CD4-positive, alpha-beta T cell treated with Interleukin-4 for 4 hours (primary cell): ENCODE measurements around the gene BCKDK.

Experiments
- DNase-seq: peaks from one replicate; pipeline ENCODE4 v3.0.0-alpha.2; 2020

The BCKDK gene

DNA sequence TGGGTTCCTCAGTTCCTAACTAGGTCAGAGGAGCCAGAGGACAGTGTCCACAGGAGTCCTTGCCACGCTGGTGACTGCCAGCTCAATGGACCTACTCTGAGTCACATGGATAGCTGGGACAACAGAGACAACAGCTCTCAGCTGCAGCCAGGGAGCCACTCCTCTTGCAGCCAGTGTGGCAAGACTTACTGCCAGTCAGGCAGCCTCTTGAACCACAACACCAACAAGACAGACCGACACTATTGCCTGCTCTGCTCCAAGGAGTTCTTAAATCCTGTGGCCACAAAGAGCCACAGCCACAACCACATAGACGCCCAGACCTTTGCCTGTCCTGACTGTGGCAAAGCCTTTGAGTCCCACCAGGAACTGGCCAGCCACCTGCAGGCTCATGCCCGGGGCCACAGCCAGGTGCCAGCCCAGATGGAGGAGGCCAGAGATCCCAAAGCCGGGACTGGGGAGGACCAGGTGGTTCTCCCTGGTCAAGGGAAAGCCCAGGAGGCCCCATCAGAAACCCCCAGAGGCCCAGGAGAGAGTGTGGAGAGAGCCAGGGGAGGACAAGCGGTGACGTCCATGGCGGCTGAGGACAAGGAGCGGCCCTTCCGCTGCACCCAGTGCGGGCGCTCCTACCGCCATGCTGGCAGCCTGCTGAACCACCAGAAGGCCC, 27.3 kb upstream of the BCKDK start:
- no peak for DNase-seq

DNA sequence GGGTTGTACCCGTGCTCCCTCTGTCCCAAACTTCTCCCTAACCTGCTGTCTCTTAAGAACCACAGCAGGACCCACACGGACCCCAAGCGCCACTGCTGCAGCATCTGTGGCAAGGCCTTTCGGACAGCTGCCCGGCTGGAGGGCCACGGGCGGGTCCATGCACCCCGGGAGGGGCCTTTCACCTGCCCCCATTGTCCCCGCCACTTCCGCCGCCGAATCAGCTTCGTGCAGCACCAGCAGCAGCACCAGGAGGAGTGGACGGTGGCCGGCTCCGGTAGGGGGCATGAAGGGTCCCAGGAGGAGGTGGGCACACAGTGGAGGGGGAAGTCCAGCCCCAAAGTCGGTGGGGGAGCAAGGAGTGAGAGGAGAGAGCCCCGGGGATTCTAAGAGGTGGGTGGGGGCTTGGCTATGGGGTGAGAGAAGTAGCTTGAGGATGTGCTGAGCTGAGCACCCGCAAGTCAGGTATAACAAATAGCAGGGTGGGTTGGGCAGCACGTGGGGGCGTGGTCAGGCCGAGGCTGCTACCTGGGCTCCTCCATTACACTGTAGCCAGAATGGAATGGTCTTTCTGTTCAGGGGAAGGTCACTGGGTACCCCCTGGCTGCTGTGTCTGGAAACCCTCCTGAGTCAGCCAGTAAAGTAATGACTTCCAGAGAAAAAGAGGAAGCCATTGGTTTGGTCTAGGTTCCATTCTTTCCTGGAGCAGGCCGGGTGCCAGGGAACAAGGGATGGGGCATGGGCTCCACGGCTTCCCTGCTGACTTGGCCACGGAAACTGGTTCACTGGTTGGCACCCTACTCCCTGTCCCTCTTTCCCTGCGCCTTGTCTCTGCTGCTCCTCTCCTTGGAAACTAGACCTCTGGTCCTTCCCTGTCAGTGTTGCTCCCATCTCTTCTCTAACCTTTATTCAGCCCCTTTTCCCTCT, 26.5 kb upstream of the BCKDK start:
- DNase-seq: no peak

DNA sequence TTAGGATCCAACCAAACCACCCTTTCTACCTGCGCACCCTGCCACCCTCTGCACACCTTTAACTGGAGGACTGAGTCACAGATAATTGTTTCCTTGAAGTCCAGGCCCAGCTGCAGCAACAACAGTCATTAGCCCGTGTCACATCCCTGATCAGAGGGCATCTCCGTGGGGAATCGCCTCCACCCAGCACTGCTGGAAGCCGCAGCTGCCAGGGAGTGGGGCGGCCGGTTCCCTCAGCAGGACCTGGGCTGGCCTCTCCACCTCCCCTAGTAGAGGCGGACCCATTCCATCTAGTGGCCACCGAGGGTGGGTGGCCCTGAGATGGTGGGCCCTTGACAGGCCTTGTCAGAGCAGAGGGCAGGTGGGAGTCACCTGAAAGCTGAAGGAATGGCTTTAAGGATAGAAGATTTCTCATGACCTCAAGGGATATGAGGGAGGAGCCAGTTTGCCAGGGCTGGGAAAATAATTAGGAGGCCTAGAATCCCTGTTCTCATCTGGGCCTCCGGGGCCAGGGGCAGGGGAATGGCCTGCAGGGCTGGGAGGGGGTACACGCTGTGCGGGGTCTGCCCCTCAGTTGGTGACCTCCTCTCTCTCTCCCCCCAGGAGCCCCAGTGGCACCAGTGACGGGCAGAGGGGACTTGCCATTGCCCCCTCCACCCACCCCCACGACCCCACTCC, 25.7 kb upstream of the BCKDK start:
- no peak for DNase-seq

DNA sequence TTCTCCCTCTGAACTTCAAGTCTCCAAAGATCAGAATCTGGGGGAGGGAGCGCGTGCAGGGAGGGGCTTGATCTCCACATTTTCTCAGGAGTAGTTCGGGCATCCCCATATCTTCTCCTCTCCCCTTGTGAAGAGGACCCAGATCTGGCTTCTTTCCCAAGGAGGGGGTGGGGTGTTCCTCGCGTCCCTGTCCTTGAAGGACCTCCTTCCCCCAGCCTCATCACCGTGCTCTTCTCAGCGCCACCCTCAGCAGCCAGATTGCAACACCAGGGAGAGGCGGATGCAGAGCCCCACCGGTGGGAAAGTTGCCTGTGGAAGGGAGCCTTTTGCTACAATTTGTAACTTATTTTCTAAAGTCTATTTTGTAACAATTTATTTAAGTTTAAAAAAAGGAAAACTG, 25.1 kb upstream of the BCKDK start:
- no peak for DNase-seq

DNA sequence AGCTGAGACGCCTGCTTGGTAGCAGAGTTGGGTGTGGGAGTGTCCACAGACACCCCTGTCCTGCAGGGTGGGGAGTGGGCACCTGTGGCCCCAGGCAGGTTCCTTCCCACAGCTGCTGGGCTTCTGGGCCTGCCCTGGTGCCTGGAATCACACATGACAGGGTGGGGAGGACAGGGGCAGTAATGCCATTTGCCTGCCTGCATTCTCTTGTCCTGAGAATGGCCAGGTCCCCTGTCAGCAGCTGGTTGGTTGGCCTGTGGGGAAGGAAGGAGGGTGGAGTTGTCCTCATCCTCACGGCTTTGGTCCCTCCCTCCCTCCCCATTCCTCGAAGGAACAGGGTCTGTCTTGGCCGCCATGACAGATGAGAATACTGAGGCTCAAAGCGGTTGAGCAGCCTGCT, 24.6 kb upstream of the BCKDK start:
- DNase-seq: no peak

DNA sequence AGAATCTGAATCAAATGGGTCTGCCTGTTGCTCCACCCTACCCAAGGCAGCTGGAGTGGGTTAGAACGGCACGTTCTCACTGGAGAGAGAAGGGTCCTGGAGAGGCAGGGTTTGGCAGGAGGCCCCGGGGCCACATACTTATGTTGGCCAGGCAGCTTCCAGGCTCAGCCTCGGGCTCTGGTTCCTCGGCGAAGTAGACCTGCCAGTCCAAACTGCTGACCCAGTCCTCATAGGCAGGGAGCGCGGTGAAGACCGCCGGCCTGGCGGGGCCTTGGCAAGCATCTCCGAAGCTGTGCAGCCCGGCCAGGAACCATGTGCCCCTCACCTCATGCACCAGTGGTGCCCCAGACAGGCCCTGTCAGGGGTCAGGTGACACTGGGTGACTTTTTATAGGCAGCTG, 24.2 kb upstream of the BCKDK start:
- DNase-seq: no peak

DNA sequence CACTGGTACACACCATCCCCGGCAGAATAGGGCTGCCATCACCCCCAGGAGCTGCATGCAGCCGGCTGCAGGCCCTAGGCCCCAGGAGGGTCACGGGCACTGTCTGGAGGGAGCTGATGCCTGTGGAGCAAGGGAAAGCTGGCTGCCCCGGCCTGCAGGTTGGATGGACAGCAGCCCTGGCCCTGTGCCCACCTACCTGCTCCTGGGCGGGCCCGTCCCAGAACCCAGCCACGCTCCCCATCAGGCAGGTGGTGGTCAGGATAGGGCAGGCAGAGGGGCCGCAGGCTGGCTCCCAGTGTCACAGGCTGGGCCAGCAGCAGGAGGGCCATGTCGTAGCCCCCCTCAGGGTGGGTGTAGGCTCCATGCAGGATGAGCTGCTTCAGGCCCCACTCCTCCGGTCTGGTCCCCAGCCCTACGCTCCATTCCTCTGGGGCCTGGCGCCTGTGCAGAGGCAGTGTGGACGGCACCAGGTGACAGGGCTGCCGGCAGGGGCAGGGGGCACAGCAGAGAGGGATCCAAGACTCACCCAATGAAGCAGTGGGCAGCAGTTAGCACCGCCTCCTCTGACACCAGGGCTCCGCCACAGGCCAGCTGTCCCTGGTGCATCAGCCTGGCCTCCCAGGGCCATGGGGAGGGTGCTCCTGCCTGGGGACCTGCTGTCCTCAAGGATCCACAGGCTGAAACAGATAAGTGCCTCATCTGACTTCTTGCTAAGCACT, 23.4 kb upstream of the BCKDK start:
- DNase-seq: no peak

DNA sequence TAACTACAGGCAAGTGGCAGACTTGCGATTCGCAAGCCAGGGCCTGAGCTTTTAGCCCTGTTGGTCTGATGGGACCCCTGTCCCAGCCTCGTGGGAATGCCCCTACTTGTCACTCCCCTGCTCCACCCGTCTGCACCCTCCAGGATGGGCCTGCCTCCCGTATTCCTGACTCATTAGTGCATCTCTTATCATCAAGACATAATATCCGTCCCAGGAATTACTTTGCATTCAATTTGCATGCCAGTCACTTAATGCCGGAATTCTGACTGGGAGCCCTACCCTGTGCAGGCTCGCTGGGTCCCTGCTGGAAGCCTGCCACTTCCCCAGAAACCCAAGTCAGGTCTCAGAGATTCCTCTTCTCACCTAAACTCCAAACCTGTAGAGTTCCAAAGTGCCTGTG, 22.8 kb upstream of the BCKDK start:
- no peak for DNase-seq

DNA sequence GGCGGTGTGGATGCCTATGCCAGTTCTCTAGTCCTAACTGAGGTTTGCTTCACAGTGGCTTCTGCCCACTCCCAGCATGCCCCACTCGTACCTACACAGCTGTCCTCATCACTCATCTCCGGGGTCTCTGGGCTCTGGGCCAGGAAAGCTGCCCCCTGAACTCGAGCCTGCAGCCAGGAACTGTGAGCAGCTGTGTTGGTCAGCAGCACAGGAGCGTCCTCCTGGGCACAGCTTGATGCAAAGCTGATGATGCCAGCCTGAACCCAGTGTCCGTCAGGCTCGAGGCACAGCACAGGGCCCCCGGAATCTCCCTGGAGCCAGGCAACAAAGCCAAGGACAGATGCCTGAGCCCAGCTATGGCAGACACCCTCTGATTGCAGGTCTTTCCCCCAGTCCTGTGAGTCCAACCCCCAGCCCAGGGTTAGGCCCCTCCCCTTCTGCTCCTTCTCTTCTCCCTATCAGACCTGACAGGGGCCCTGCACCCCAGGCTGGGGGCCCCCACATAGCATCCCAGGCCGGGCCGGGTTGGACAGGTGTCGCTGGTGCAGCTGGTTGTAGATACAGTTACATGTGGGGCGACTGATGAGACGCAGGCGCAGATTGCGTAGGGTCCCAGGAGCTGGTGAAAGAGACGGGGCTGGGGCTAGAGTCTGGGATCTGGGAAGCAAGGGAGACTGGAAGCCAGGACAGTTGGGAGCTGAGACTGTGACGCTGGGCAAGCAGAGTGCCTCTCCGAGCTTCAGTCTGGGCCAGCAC, 22.1 kb upstream of the BCKDK start:
- DNase-seq: no peak

DNA sequence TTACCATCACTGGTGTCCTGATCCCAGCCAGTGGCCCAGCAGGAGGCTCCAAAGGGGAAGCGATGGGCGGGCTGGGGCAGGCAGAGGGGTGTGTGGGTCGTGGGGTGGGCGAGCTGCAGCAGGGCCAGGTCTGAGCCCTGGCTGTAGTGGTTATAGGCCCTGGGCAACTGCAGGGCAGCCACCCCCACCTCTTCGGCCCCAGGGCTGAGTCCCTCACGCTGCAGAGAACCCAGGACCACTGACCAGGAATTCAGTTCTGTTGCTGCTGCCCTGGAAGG, 21.6 kb upstream of the BCKDK start:
- DNase-seq: no peak

DNA sequence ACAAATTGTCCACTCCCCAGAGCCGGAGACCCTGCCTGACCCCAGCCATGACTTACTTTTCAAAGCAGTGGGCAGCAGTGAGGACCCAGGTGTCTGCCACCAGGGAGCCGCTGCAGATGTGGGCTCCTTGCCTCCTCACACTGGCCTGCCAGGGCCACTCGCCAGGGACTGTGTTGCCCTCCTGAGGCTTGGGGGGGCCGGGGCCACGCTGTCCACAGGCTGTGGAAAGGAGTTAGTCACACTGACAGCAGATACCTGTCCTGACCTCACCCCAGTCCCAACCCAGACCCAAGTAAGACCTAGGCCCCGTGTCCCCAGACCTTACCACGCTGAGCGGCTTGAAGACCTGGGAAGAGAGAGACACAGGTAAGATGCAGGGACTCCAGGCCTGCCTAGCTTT, 20.7 kb upstream of the BCKDK start:
- DNase-seq: no peak

DNA sequence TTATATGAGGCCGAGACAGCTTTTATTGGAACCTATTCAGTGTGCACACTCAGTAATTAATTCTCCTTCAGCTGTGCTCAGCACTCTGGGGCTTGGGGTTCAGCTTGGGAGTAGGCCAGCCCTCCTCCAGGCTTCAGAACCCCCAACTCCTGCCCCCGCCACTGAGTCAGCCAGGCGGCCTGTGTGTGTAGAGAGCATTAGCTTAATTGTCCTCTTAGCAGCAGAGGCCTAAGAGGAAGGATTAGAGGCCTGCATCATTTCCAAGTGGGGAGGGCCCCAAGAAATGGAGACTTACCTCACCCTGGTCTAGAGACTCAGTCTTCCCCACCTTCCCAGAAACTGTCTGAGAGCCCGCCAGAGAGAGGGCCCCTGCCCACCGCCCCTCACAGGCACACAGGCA, 20.2 kb upstream of the BCKDK start:
- DNase-seq: no peak

DNA sequence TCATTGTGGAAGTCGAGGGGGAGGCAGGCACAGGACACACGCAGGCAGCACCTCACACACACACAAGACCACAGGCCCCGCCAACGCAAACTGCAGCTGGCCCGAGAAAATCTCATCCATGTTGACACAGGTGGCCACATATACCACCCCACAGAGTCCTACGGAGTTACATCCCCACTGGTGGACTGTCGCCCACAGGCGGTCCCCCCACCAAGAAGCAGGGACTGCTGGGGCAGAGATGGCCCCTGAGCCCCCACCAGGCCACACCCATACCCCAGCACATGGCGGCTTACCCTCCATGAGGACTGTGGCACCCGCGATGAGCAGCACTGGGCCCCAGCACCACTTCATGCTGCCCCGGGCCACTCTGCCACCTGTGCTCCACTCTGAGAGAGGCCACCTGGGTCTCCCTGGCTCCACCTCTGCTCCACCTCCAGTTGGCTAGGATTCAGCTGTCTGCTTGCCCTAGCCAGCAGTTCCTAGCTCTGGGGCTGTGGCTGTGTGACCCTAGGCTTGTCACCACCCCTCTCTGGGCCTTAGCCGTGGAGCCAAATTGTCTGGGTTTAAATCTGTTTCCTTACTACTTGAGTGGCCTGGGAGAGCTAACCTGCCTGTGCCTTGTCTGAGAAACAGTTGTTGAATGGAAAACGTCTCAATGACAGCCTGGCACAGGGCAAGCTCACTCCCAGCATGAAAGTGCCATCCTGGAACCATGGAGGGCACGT, 19.6 kb upstream of the BCKDK start, which contains the start of gene PRSS53:
PRSS53 (minus strand) TSS at position 485 of the 725 bp plus-strand sequence; CDS start at position 351, 134 bp downstream.
- no peak for DNase-seq

DNA sequence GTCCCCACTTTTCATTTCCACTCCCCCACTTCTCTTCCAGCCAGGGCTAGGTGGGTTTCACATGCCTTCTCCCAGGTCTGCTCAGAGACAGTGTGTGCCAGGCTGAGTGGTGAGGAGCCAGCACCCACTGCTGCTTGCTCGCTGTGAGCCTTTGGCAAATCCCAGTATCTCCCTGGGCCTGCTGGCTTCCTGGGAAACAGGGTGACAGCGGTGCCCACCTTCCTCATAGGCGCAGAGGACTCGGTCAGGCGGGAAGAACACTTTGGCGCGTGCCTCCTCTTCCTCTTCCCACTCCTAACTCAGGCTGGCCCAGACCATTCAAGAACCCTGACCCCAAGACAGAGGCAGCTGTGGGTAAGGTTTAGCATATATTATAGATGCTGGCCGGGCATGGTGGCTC, 19.0 kb upstream of the BCKDK start:
- no peak for DNase-seq

DNA sequence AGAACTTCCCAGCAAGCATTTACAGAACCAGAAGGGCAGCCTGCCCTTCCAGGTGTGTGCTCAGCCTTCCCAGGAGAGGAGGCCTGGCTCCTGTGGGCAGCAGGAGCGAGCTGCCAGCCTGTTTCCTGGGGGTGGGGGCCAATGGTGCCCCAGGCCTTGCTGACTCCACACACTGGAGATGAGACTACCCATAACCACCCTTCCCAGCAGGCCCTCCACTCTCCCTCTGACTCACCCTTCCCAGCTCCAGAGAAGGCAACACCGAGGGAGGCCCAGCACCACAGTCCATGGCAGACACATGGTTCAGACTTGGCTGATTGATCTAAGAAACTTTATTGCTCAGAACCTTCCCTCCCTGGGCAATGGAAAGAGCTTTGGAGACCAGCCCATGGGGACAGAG, 17.6 kb upstream of the BCKDK start:
- no peak for DNase-seq

DNA sequence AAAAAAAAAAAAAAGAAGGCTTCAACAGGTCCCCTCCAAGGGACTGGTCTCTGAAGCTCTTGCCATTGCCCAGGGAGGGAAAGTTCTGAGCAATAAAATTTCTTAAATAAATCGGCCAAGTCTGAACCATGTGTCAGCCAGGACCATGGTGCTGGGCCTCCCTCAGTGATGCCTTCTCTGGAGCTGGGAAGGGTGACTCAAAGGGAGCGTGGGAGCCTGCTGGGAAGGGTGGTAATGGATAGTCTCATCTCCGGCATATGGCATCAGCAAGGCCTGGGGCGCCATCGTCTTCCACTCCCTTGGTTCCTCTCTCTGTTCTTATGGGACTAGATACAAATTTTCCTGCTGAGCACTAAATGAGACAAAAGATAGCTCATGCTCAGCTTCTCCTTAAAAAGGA, 15.9 kb upstream of the BCKDK start:
- no peak for DNase-seq

DNA sequence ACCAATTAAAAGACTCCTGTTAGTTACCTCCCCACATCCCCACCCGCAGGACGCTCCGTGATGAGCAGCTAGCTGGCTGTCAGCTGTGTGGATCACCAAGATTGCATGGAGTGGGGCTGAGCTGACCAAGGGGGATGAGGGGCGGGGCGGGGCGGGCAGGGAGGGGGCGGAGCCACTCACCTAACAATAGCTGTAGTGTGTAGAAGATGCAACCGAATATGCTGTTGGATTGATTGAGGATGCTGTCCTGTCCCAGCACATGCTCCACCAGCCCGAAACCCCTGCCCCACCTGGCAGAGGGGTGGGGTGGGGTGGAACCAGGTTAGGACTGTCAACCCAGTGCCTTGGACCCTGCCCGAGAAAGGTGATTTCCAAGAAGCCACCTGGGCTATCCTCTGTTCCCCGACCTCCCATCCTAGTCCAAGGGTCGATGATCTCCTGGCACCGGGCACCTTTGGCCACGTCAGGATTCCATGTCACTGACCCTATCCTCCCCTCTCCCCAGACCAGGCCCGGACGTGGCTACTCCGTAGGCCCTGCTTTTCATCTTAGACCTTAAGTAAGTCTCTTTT, 15.0 kb upstream of the BCKDK start:
- no peak for DNase-seq

DNA sequence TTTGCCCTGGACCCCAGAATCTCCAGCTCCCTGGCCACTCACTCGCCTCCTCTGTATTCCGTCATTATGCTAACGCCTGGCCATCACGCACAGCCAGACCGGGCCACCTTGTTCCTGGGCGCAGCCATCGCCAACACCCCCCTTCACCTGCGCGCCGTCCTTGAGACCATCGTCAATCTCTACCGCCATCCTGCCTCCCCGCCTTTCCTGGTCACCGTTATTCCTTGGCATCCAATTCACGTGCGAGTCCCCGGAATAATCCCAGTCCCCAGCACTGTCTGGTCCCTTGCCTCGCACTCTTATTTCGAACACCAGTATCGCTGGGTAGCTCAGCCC, 14.1 kb upstream of the BCKDK start:
- DNase-seq: no peak

DNA sequence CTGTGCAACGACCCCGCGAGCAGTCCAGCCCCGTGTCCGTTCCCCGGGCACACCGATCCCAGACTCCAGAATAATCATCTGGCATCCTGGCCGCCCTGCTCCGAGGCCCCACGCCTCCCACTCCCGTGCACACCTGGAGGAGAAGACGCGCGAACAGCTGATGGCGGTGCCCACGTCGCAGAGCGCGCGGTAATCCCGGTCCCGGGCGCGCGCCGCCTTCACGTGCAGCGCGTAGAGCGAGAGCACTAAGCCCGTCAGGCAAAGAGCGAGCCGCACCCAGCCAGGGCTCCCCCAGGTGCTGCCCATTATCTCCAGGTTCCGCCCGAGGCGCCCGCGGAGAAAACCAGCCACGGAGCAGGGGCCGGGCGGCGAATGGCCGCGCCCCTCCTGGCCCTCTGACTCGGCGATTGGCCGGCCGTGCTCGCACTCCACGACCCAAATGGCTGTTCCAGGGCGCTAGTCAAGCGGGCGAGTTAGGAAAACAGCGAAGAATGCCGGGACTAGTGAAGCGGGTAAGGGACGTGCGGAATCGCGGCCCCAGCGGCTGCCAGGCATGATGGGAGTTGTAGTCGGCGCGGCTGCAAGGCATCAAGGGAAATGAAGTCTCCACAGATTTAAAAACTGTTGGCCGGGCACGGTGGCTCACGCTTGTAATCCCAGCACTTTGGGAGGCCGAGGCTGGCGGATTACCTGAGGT, 13.6 kb upstream of the BCKDK start, which contains the start of gene VKORC1:
VKORC1 (minus strand) TSS at position 374 of the 697 bp plus-strand sequence; CDS start at position 306, 68 bp downstream.
- peak; percentile 94 for DNase-seq

DNA sequence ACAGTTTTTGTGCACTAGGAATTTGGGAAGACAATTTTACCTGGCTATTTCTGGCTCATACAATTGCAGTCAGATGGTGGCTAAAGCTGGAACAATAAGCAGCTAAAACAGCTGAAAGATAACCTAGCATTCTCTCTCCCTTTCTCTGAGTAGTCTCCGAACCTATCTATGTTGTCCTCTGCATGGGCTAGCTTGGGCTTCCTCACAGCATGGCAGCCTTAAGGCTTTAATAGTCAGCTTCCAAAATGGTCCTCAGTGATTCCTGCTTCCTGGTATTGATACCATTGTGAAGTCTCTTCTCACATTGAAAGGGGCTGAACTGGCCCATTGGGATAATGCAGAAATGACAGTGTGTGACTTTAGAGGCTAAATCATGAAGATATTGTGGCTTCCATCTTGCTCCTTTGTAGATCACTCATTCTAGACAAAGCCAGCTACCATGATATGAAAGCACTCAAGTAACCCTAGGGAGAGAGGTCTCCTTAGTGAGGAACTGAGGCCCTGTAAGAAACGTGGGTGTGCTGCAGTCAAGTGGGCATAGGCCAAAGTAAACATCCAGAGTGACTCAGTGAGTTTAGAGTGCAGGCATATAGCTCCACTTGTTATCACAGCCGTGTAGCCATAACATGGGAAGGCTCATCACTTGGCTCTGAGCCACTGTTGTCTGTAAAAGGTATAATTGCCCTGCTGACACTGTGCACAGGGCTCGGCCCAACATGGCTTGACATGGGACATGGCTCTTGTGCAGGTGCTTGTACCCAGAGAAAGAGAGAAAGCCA, 8.1 kb upstream of the BCKDK start:
- no peak for DNase-seq
